MM.1S (cell line): ENCODE measurements around the gene AHCYL1.

ENCODE experiments used
- CTCF ChIP-seq: fragments of 300-600 bp; sonication (generic); IDR thresholded peaks from 2 replicates; pipeline ENCODE4 v1.5.1; 2016; ENCODE audit warnings: antibody characterized with exemption, low read length, mixed read lengths
- EZH2 ChIP-seq: fragments of 300-600 bp; sonication (generic); optimal IDR thresholded peaks from 2 replicates; pipeline ENCODE3; 2017; ENCODE audit warnings: low read depth, mild to moderate bottlenecking, antibody characterized with exemption, low read length, mixed read lengths
- EZH2phosphoT487 ChIP-seq: fragments of 300-600 bp; sonication (generic); IDR thresholded peaks from 2 replicates; pipeline ENCODE4 v1.6.1; 2018; ENCODE audit warnings: antibody characterized with exemption, low read length

GRCh38 chr1:109959974-109960744 is 24.4 kb upstream of the AHCYL1 start:
- TF ChIP-seq CTCF, result no peak
- no peak for TF ChIP-seq EZH2
- no peak for TF ChIP-seq EZH2phosphoT487
